Measurements from ENCODE around the gene DDX6. TPM values are rescaled to one million over a fixed set of nuclear protein-coding genes. Genes with fewer than 3 reads are reported as not detected.

DDX6 gene
- total and polyA plus RNA-seq, 2 donors (not counting 3 experiments of a cell fraction or from before 2014, with no cell fraction given): 19.1 to 138 TPM

- no peak for FAIRE-seq
- CTCF ChIA-PET: interaction anchor here (1.3 kb wide), 1 partner anchor 15 kb away, joined by 4 read pairs; no protein-coding TSS in a partner anchor
Measured at GRCh38 chr11:118705111-118705741, 85.7 kb downstream of the DDX6 start.

More at GRCh38 chr11:118705111-118705741, 85.7 kb downstream of the DDX6 start:
- intact Hi-C loops (cut with micrococcal nuclease) (no loop called here), dilution Hi-C loops (cut with MboI; ENCODE audit: extremely low pct_ligation_motif_present, low sequenced_read_pairs) (no loop called here)
- POLR2A ChIA-PET: no interaction called here
- H3K36me3 ChIP-seq (ENCODE audit: control insufficient read depth in 2 of 2, extremely low read depth in 1 of 2, insufficient read depth in 2 of 2, low read length in 2 of 2): no peaks in the 10 kb centered on the region
- no peak for DNase-seq (ENCODE audit: low read depth, low spot score)
- H3K27ac ChIP-seq (ENCODE audit: insufficient read depth, low read depth, low read length): no peak overlapping the region
- BruUV-seq (replicated peaks): no TSS peak
- H4K20me1 ChIP-seq (replicated peaks; ENCODE audit: control insufficient read depth, extremely low read depth, insufficient read depth, low read length): no peaks in the 10 kb centered on the region
- TF ChIP-seq EZH2 (IDR thresholded peaks at IDR 0.05; ENCODE audit: borderline replicate concordance, low read depth, low read length, severe bottlenecking) (no peak), GATA2 (IDR thresholded peaks at IDR 0.05; ENCODE audit: insufficient read depth, insufficient read length, low read depth, low read length) (no peak), FOS (IDR thresholded peaks at IDR 0.05; ENCODE audit: borderline replicate concordance, insufficient read depth, low read length) (no peak), JUN (IDR thresholded peaks at IDR 0.05; ENCODE audit: borderline replicate concordance, insufficient read depth, insufficient read length, low read depth) (no peak), CTCF (IDR thresholded peaks at IDR 0.05; ENCODE audit: extremely low read depth in 1 of 2, insufficient read depth in 1 of 2, low read depth in 1 of 2, low read length in 2 of 2) (no peak)
- TF ChIP-seq, protein P1, sequence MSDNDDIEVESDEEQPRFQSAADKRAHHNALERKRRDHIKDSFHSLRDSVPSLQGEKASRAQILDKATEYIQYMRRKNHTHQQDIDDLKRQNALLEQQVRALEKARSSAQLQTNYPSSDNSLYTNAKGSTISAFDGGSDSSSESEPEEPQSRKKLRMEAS (IDR thresholded peaks at IDR 0.05; ENCODE audit: insufficient read depth, insufficient read length): no peak
- H2AFZ ChIP-seq (ENCODE audit: low read depth, low read length): no peak overlapping the region
- no peak overlapping the region for H3K9ac ChIP-seq (replicated peaks; ENCODE audit: extremely low read depth, insufficient read depth, low read length)
- no peak overlapping the region for H3K4me2 ChIP-seq (ENCODE audit: insufficient read depth, low read length)
- H3K79me2 ChIP-seq (ENCODE audit: control insufficient read depth, insufficient read depth, low read length): no peaks in the 10 kb centered on the region
- no peaks in the 10 kb centered on the region for H3K9me3 ChIP-seq (replicated peaks; ENCODE audit: control insufficient read depth, insufficient read depth, low read length)
- H3K27me3 ChIP-seq (ENCODE audit: control insufficient read depth in 2 of 2, insufficient read depth in 2 of 2, low read length in 2 of 2): peaks cover 3 to 5% of the 10 kb centered on the region in 2 experiments
- no peak overlapping the region for H3K4me3 ChIP-seq (replicated peaks in 1 of 3; ENCODE audit: insufficient read depth in 1 of 3, low read depth in 1 of 3, low read length in 3 of 3)
- no peaks in the 10 kb centered on the region for H3K4me1 ChIP-seq (ENCODE audit: control insufficient read depth, extremely low read depth, insufficient read depth, low read length)
- H3K9me1 ChIP-seq (replicated peaks; ENCODE audit: control insufficient read depth, extremely low read depth, insufficient read depth, low read length): no peaks in the 10 kb centered on the region
